Anterior cingulate cortex (tissue), 58 donors: ENCODE results near the gene ALG10B.
"Not testable (repeated sequence)": the region's sequence is repeated elsewhere in the genome, so short reads cannot be mapped to it uniquely, and the experiment has no call there.

Source experiments
- DNase-seq, 58 donors: peaks; one replicate each; lab custom pipeline; 2025; lab: John Stamatoyannopoulos, UW

Gene ALG10B, protein sequence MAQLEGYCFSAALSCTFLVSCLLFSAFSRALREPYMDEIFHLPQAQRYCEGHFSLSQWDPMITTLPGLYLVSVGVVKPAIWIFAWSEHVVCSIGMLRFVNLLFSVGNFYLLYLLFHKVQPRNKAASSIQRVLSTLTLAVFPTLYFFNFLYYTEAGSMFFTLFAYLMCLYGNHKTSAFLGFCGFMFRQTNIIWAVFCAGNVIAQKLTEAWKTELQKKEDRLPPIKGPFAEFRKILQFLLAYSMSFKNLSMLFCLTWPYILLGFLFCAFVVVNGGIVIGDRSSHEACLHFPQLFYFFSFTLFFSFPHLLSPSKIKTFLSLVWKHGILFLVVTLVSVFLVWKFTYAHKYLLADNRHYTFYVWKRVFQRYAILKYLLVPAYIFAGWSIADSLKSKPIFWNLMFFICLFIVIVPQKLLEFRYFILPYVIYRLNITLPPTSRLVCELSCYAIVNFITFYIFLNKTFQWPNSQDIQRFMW

DNA sequence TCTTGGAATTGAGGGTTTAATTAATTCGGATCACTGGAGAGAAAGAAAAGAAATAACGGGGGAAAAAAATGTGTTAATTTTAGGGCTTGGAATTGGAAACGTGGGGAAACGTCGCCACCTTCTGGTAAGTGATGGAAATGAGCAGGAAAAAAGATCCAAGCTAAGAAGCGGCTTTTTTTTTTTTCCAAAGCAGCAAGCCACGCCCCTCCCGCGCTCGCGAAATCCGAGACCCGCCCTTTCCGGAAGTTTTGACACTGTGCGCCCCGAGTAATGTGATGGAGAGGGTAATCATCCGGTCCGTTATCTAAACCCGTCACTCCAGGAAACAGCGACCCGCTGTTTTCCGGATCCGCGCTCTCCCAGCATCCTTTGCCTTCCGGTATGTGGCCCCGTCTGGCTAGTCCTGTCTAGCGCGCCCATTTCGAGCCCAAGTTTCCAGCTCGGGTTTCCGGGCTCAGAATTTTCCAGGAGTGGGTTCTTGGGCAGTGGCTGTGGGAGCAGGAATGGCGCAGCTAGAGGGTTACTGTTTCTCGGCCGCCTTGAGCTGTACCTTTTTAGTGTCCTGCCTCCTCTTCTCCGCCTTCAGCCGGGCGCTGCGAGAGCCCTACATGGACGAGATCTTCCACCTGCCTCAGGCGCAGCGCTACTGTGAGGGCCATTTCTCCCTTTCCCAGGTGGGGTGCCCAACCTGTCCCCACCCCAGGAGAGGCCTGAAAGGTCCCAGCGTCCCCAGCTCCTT lies at the start of gene ALG10B:
TSS of gene ALG10B (plus strand) at position 384 of the 739 bp plus-strand sequence. CDS start at position 504, 120 bp downstream.
- peak; percentile 65 to 96 (median 92) for DNase-seq

DNA sequence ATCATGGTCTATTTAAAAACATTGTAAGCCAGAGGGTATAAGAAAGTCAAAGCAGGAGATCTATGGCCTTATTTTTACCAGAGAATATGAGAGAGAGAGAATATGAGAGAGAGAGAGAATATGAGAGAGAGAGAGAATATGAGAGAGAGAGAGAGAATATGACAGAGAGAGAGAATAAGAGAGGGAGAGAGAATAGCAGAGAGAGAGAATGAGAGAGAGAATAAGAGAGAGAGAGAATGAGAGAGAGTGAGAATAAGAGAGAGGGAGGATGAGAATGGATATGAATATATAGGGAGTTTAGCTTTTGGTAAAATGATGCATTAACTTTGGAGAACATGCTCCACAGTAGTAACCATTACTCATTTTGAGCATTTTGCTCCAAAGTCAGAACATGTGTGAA lies 48.0 kb upstream of the ALG10B start:
- DNase-seq = no peak

DNA sequence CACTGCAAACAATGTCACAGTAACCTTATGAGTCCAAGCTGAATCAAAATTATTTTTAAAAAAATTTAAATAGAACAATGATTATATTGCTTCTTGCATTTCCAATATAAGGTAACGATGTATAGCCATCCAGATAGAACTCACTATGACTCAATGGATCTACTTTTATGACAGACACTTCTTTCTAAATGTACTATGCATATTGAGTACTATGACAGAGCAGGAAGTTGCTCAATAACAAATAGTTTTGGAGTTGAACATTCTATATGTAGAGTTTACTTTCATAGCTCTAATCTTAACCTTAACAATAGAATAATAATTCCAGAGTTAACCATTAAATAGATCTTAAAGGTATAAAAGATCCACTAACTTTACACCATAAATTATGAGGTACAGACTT lies 46.7 kb upstream of the ALG10B start:
- no peak for DNase-seq

DNA sequence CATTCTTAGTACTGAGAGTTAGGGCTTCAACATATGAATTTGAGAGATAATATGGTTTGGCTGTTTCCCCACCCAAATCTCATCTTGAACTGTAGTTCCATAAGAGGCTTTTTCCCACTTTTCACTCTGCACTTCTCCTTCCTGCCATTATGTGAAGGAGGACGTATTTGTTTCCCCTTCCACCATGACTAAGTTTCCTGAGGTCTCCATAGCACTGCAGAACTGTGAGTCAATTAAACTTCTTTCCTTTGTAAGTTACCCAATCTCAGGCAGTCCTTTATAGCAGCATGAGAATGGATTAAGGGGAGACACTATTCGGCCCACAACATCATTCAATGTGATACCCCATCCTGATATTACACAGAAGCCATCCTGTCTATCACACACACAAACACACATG lies 36.8 kb upstream of the ALG10B start:
- DNase-seq = no peak

DNA sequence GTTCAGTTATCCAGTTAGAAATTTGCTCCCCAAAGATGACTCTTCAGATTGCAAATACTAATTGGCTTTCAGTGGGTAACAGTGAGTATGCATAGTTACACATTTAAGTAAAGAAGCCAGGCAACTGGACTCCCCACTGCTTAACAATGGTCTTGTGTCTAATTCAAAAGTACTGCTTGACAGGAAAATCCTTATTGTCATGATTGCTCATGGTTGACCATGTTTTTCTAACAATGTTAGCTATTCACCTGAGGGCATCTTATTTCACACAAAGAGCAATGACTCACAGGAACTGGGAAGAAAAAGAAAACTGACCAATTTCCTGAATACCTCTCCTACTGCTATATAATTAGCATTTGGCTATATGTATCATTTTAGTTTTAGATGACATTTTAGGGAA lies 33.7 kb upstream of the ALG10B start:
- no peak for DNase-seq

DNA sequence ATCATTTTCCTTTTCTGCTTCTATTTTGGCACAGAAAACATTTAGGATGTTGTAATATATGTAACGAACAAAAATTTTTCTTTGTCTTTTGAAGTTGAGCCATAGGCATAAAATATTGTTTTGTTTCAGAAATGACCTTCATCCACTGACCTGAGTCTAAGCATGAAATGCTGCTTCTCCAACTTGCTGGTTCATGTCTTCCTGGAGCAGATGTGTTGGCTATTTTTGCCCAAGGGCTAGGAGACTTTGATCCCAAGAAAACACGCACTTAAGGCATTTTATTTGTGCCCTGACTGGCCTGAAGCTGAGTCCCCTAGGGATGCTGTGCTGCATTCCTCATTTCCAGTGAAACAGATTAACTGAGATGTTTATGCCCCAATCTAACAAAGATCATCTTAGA lies 27.2 kb upstream of the ALG10B start:
- DNase-seq = no peak

DNA sequence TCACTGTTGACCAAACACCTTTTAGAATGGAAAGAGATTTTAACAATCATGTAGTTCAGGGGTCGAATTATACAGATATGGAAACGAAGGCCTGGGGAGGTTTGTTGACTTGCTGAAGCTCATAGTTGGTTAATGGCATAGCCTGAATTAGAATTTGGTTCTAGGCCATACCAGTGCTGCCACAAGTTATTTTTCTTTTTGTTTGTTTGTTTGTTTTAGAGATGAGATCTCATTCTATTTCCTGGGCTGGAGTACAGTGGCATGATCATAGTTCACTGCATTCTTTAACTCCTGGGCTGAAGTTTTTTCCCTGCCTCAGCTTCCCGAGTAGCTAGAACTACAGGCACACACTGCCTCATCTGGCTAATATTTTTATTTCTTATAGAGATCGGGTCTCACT lies 25.4 kb upstream of the ALG10B start:
- DNase-seq = no peak

DNA sequence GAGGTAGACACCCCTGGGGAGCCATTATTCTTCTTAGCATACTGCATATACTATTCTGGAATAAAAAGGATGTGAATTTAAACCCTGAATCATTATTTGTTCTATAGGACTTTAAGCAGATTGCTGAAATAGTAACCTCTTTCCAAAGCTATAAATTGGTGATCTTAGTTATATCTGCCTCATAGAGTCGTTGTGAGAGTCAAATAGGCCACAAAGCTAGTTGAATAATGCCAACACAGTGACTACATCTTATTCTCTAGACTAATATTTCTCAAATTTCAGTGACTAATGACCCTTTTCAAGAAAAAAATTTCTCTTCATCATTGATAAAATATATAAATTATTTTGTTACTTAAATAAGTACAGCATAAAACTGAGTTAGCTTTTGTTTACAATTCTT lies 13.6 kb upstream of the ALG10B start:
- DNase-seq = not testable (repeated sequence)

DNA sequence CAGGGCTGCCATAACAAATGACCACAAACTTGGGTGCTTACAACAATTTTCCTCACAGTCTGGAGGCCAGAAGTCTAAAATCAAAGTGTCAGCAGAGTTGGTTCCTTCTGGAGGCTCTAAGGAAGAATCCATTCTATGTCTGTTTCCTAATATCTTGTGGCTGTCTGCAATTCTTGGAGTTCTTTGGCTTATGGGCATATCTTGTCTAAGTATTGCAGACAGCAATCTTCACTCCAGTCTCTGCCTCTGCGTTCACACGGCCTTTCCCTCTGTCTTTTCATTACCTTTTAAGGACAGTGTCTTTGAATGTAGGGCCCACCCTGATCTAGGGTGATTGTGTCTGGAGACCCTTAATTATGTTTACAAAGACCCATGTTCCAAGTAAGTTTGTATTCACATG lies 5.4 kb downstream of the ALG10B start:
- DNase-seq = not testable (repeated sequence)

DNA sequence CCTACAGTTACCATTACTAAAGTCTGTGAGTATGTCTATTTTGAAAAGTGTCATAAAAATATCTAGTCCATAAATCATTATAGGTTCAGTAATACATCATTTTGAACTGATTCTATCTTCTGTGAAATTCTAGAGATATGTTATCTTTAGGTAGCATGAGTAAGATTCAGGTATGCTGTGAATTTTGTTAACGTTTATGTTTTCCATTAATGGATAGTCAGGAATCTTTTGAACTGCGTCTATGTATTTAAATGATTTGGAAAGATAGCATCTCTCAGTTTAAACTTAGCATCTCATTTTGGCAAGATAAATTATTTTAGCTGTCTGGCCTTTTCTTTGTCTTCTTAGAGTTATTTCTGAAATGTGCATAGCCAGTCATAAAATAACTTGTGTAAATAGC lies 8.3 kb downstream of the ALG10B start:
- no peak for DNase-seq

DNA sequence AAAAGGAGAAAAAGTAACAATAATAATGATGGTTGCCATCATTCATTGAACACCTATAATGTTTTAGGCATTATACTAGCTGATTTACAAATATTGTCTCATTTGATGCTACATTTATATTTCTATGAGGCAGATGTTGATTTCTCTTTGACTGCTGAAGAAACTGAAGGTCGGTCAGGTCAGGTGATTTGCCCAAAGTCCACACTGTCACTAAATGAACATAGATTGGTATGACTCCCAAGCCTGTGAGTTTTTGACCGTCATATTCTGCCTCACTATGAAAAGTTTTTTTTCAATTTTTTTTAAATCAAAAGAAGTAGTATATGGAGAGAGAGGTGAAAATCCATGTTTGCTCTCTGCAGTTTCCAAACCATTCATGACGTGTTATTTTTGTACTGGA lies 10.8 kb downstream of the ALG10B start:
- no peak for DNase-seq

DNA sequence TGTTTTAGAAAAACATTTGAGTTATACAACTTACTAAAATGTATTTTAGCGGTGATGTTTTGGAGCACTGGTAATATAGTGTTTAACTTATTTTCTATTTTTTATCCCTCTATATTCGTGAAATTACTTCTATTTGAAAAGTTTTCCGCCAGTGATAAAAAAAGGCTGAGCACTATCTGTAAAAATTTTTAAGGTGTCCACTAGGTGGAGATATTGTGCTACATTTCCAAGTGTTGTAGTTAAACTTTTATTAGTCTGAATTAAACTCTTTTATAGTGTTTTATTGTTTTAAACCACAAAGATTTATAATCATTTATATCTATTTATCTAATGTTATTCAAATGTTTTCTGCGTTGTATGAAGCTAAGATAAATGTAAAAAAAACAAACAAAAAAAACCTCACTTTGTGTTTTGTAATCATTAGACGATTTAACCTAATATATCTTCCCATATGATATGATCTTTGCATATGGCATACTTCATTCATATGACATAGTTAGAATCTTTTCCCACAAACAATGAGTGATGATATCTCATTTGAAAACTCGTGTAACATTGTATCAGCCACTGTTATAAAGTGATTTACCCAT lies 11.8 kb downstream of the ALG10B start:
- peak in 1 of 58 donors; percentile 5 for DNase-seq

DNA sequence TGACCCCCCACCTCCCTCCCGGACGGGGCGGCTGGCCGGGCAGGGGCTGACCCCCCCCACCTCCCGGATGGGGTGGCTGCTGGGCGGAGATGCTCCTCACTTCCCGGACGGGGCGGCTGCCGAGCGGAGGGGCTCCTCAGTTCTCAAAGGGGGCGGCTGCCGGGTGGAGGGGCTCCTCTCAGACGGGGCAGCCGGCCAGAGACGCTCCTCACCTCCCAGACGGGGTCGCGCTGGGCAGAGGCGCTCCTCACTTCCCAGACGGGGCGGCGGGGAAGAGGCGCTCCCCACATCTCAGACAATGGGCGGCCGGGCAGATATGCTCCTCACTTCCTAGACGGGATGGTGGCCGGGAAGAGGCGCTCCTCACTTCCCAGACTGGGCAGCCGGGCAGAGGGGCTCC lies 13.8 kb downstream of the ALG10B start:
- not testable (repeated sequence) for DNase-seq

DNA sequence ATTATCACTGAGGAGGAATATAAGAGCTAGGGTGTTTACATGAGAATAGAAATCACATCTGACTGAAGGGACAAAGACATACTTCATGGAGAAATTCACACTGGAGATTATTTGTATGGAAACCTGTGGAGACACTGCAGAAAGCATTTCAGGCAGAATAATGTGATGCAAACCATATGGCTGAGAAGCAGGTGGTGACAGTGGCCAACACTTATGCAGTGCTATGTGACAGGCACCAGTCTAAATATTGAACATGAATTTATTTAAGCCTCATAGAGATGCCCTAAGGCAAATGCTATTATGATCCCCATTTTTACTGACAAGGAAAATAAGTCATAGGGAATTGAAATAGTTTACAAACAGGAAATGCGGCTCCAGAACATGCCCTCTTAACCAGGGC lies 16.2 kb downstream of the ALG10B start:
- peak in 1 of 58 donors; percentile 17 for DNase-seq

DNA sequence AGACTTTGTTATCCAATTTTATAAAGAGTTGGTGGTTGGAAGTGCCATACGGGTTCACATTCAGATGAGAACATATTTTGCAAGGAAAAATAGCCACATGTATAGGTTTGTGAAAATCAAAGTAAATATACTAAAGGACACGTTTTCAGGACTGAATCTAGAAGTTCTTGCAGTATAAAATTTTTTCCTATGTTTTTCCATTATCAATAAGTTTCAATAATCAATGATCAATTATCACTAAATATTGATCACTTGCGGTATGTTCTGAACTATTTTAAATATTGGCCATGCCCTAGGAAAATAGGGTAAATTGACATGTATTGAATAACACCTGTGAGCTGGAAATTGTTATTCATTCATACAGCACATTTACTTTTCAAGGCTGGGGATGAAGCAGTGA lies 25.9 kb downstream of the ALG10B start:
- no peak for DNase-seq

DNA sequence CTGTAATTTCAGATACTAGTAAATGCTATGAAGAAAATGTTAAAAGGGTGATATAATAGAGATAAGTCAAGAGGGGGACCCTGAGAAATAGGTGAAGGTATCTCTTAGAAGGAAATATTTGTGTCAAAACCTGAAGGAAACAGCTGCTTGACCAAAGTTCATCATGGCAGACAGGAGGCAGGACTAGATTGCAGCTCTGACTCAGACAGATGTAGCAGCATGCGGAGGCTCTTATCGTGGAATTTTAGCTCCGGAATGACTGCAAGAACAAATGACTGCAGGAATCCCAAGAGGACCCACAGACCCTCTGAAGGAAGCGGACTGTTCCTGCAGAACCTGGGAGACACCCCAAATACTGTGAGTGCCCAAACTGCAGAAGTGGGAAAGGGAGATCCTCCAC lies 26.7 kb downstream of the ALG10B start:
- DNase-seq = not testable (repeated sequence)

DNA sequence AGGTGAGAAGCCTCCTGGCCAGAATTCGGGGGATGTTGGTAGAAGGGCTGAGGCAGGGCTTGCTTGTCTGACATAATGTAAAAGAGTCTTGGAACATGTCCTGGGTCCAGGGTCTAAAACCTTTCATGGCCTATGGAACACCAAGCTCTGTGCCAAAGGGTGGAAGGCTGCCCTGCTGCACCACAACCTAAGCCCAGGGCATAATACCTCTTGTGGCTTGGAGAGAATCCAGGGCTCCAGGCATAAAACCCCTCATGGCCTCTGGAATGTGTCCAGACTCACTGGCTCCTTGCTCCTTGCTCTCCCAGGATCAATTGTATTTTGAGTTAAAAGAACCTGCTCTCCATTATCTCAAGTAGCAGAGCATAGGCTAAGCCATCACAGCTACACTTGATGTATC lies 27.3 kb downstream of the ALG10B start:
- DNase-seq = not testable (repeated sequence)

DNA sequence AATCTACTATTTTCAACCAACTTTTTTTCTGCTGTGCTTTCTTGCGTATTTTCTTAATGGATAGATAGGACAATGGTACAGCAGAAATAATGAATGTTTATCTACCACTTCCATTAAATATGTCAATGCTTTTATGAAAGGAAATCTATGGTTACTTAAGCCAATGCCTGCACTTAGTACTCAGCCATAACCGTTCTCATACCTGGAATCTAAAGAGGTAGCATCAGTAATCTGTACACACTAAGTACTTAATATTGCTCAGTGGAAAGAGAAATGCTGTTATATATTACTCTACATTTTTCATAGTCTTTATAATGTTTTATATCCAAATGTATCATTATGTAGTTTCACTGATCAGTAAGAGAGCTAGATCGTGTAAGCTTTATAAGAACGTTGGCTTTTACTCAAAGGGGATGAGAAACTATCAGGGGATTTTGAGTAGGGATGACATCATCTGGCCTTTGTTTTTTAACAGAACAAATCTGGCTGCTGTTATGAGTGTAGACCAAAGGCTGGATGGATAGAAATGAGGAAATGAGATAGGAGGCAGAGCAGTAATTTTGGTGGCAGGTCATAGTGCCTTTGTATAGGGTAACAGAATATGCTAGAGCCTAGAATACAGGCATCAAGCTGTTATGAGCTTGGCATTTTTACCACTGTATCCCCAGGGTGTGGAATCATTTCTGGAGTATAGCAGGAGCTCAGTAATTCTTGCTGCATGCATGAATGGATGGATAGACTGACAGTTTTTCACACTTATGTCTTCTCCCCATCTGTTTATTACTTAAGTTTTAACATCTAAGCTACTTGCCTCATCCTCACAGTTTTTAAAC lies 34.0 kb downstream of the ALG10B start:
- peak in 2 of 58 donors; percentile 17 to 44 for DNase-seq

DNA sequence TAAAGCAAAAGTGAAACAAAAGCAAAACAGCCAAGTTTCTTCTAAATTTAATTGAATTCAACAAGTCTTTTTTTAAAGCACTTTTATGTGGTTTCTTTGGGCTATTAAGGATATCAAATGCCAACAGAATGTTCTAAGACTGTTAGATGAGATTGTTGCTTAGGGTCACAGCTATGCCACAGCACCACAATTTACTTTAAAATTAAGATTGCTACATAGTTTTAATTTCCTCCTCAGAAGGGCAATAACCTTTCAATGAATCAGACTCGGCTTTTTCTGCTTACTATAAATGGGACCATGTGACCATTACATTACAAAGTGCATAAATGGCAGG lies 34.6 kb downstream of the ALG10B start:
- DNase-seq = not testable (repeated sequence)

DNA sequence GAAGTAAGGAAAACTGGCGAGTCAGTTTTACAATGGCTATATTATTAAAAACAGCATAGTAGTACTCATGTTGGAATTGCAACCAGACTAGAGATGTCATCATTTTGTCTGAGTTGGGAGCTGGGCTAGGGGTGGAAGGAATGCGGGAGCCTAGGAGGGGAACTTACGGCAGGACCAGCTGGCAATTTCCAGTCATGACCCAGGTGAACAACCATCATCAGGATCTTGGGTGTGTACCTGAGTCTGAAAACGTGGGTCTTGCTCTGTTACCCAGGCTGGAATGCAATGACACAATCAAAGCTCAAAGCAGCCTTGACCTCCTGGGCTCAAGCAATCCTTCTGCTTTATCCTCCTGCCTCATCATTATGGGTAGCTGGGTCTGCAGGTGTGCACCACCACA lies 50.9 kb downstream of the ALG10B start:
- no peak for DNase-seq

DNA sequence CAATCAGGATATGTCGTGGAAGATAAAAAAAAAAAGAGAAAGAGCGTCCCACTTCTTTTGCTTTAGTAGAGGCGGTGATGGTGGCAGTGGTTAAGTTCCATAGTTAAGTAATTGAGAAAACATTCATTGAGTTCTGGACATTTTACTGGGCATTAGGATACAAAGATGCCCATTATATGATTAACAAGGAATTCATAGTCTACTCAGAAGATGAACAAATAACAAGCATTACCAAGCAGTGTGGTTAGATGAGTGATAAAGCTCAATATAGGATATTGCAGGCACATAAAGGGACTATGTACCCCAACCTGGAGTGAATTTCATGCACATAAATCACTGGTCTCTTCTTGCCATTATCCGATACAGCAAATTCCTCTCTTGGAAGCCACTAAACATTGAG lies 53.7 kb downstream of the ALG10B start:
- no peak for DNase-seq
